ENCODE results near the gene SKP2. TPM values are rescaled to one million over a fixed set of nuclear protein-coding genes. Genes with fewer than 3 reads are reported as not detected.
"Not testable (repeated sequence)": the region's sequence is repeated elsewhere in the genome, so short reads cannot be mapped to it uniquely, and the experiment has no call there.

SKP2 gene
- total RNA-seq, 1 donor from 2014 or later = 98.4 TPM

DNA sequence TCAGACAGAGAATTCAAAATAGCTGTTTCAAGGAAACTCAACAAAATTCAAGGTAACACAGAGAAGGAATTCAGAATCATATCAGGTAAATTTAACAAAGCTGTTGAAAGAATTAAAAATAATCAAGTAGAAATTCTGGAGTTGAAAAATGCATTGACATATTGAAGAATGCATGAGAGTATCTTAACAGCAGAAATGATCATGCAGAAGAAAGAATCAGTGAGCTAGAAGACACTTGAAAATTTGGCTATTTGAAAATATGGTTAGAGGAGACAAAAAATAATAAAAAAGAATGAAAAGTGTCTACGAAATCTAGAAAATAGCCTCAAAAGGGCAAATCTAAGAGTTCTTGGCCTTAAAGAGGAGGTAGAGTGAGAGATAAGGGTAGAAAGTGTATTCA lies 23.1 kb upstream of the SKP2 start:
- H3K27me3 Mint-ChIP-seq = no peaks in the 10 kb centered on the region
- TF ChIP-seq CTCF (conservative IDR thresholded peaks at IDR 0.05) = no peak
- no peak overlapping the region for H3K27ac Mint-ChIP-seq
- H3K36me3 Mint-ChIP-seq = peaks cover 25% of the 10 kb centered on the region
- no peak overlapping the region for H3K4me3 Mint-ChIP-seq
- H3K9me3 Mint-ChIP-seq = peaks cover 7% of the 10 kb centered on the region
- no peaks in the 10 kb centered on the region for H3K4me1 Mint-ChIP-seq (ENCODE audit: unreplicated experiment)
- DNase-seq (ENCODE audit: extremely low spot score, unreplicated experiment) = no peak

GRCh38 chr5:36129666-36130065 lies 22.2 kb upstream of the SKP2 start:
- not testable (repeated sequence) for H3K27ac Mint-ChIP-seq; H3K4me1 Mint-ChIP-seq (ENCODE audit: unreplicated experiment); H3K9me3 Mint-ChIP-seq; DNase-seq (ENCODE audit: extremely low spot score, unreplicated experiment); H3K4me3 Mint-ChIP-seq; H3K27me3 Mint-ChIP-seq
- H3K36me3 Mint-ChIP-seq = peaks cover 25% of the 10 kb centered on the region

GRCh38 chr5:36133009-36133408 lies 18.9 kb upstream of the SKP2 start:
- not testable (repeated sequence) for H3K4me3 Mint-ChIP-seq; H3K4me1 Mint-ChIP-seq (ENCODE audit: unreplicated experiment); H3K27me3 Mint-ChIP-seq; H3K9me3 Mint-ChIP-seq; DNase-seq (ENCODE audit: extremely low spot score, unreplicated experiment); H3K27ac Mint-ChIP-seq
- H3K36me3 Mint-ChIP-seq = peaks cover 25% of the 10 kb centered on the region

DNA sequence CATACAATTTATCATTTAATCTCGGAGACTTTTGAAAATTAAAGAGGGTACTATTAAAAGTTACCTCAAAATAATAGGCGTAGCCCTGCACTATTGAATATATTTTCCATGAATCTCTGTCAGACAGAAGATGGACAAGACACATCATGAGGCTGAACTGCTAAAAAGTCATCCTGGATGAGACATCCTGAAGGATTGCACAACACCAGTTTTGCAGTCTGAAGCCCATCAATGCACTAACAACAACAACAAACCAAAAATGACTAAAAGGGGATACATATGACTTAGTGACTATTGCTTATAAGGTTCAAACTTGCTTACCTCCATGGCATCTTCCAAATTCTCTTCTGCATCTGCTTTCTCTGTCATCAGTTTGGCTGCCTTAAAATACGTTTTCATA lies 15.9 kb upstream of the SKP2 start:
- no peaks in the 10 kb centered on the region for H3K27me3 Mint-ChIP-seq
- no peak for TF ChIP-seq CTCF (conservative IDR thresholded peaks at IDR 0.05)

DNA sequence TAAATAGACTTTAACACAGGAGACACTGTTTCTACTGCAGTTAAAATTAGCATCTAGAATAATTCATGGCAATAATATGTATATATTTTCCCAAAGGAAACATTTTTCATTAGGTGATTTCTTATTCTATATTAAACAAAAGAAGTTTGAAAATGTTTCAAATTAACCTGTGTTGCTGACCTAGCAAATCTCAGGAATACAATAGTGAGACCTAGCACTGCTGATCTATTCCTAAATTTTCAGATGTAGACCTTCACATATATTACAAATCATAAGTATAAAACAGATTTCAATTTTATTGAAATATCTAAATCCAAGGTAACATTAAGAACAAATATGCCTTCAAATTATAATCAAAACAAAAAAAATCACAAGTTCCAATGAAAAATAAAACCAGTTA lies 15.3 kb upstream of the SKP2 start:
- Mint-ChIP-seq H3K4me3 (no peak overlapping the region), H3K27me3 (no peaks in the 10 kb centered on the region), H3K27ac (no peak overlapping the region), H3K9me3 (no peaks in the 10 kb centered on the region), H3K36me3 (peaks cover 9% of the 10 kb centered on the region), H3K4me1 (ENCODE audit: unreplicated experiment) (no peaks in the 10 kb centered on the region)
- no peak for TF ChIP-seq CTCF (conservative IDR thresholded peaks at IDR 0.05)
- no peak for DNase-seq (ENCODE audit: extremely low spot score, unreplicated experiment)

More for the DNA sequence above, 15.9 kb upstream of the SKP2 start:
- Mint-ChIP-seq H3K4me1 (ENCODE audit: unreplicated experiment) (no peaks in the 10 kb centered on the region), H3K9me3 (no peaks in the 10 kb centered on the region), H3K27ac (no peak overlapping the region), H3K36me3 (peaks cover 9% of the 10 kb centered on the region), H3K4me3 (no peak overlapping the region)
- no peak for DNase-seq (ENCODE audit: extremely low spot score, unreplicated experiment)

GRCh38 chr5:36138900-36139683 lies 12.8 kb upstream of the SKP2 start:
- Mint-ChIP-seq H3K4me1 (ENCODE audit: unreplicated experiment) (no peaks in the 10 kb centered on the region), H3K27ac (no peak overlapping the region), H3K9me3 (no peaks in the 10 kb centered on the region), H3K27me3 (no peaks in the 10 kb centered on the region), H3K36me3 (peaks cover 4% of the 10 kb centered on the region), H3K4me3 (no peak overlapping the region)
- no peak for DNase-seq (ENCODE audit: extremely low spot score, unreplicated experiment)
- no peak for TF ChIP-seq CTCF (conservative IDR thresholded peaks at IDR 0.05)
